WI38 (cell line): Measurements from ENCODE around the gene ZC2HC1C.

Experiments used
- H3K4me3 ChIP-seq: 2 replicates; pipeline ENCODE4 v1.5.1; 2011; ENCODE audit warnings: low read depth, mild to moderate bottlenecking, control low read depth, low read length
- TF ChIP-seq, protein P1 (sequence below): IDR thresholded peaks from 2 replicates; pipeline ENCODE4 v1.5.1; 2012; ENCODE audit warnings: low read depth, mild to moderate bottlenecking, control low read depth, low read length

The ZC2HC1C gene

DNA sequence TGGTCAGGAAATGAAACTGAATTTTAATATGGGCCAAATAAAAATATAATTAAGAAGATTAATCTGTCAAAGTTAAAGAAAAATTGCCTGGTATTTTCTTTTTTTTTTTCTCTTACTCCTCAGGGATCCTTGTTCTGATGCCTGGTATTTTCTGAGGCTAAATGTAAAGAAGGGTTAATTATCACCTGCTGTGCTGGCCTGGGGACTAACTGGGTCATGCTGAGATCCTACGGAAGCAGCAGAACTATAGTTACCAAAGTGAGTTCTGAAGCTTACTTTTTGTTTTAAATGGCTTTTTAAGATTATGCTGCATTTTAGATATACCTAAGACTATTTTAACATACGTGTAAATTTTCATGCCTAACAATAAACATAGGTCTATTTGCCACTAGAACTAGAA is 23.3 kb downstream of the ZC2HC1C start:
- TF ChIP-seq, protein P1, sequence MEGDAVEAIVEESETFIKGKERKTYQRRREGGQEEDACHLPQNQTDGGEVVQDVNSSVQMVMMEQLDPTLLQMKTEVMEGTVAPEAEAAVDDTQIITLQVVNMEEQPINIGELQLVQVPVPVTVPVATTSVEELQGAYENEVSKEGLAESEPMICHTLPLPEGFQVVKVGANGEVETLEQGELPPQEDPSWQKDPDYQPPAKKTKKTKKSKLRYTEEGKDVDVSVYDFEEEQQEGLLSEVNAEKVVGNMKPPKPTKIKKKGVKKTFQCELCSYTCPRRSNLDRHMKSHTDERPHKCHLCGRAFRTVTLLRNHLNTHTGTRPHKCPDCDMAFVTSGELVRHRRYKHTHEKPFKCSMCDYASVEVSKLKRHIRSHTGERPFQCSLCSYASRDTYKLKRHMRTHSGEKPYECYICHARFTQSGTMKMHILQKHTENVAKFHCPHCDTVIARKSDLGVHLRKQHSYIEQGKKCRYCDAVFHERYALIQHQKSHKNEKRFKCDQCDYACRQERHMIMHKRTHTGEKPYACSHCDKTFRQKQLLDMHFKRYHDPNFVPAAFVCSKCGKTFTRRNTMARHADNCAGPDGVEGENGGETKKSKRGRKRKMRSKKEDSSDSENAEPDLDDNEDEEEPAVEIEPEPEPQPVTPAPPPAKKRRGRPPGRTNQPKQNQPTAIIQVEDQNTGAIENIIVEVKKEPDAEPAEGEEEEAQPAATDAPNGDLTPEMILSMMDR, result no peak

DNA sequence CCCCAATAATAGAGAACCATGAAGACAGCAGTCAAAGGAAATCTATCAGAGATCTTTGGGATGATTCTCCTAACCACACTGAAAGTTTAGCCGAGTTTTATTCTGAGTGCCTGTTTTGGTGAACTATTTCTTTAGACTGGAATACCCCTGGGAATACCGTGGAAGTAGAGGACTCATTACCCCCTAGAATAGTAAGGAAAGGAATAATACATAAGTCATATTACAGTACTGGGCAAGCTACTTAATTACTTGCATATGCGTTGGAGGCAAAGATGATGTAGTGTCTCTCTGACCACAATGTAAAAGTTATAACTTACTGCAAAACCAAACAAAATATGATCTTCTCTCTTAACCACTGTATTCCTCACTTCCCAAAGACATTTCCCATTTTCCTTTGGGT is 25.5 kb downstream of the ZC2HC1C start:
- TF ChIP-seq, protein P1, result no peak
- no peak overlapping the region for H3K4me3 ChIP-seq

More for the DNA sequence above, 23.3 kb downstream of the ZC2HC1C start:
- H3K4me3 ChIP-seq, result no peak overlapping the region

DNA sequence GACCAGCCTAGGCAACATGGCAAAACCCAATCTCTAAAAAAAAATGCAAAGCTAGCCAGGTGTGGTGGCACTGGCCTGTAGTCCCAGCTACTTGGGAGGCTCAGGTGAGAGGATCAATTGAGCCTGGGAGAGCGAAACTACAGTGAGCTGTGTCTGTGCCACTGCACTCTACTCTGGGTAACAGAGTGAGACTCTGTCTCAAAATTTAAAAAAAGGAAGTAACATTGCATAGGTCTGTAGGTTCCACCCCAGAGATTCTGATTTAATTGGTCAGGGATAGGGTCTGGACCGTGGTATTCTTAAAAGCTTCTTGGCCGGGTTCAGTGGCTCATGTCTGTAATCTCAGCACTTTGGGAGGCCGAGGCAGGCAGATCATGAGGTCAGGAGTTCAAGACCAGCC is 26.2 kb downstream of the ZC2HC1C start:
- TF ChIP-seq, protein P1, result no peak
- no peak overlapping the region for H3K4me3 ChIP-seq

DNA sequence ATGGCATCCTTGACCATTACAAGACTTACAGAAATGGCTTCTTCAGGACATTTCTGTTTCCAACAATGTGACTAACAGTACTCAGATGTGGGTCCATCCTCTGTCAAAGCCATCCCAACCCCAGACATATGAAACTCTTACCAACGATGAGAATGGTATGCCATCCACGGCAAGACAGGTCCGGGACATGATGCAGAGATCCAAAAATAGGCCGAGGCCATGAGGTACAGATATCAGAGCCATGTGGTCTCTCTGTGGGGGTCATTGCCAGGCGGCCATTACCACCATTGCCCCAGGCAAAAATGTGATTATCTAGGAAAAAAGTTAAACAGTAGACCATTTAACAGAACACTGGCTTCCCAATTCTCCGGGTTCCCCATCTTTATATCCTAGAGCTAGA is 27.5 kb downstream of the ZC2HC1C start:
- no peak overlapping the region for H3K4me3 ChIP-seq
- TF ChIP-seq, protein P1, result no peak

DNA sequence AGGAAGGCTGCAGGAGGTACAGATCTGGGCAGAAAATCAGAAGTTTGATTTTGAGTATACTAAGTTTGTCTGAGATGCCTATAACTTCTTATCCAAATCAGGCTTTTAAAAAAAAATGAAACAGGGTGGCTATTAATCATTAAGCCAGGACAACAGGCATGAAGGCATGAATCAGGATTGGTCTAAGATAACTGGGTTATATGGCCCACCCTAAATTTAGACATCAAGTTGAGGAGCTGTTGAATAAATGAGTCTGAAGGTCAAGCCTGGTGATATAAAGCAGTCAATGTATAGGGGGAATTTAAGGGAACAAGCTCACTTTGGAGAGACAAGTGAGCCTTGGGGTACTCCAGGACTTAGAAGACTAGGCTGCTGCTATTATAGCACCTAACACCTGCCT is 28.8 kb downstream of the ZC2HC1C start:
- TF ChIP-seq, protein P1, result no peak
- no peak overlapping the region for H3K4me3 ChIP-seq

DNA sequence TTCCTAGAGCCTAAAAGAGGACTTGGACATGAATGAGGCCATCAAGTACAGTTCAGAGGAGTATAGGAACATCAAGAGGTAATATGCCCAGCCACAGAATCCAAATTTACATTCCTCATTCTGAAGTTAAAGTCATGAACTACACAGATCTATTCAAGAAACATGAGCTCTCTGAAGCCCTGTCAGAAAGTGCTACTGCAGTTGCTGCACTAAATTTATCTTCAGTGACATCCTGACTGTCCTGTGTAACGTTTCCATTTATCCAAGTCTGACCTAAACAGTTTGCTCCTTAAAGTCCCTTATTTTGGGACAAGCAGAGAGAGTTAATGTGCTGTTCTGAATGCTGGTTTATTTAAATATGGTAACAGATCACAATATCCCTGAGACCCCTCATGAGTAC is 29.2 kb downstream of the ZC2HC1C start:
- no peak overlapping the region for H3K4me3 ChIP-seq
- TF ChIP-seq, protein P1, result no peak

DNA sequence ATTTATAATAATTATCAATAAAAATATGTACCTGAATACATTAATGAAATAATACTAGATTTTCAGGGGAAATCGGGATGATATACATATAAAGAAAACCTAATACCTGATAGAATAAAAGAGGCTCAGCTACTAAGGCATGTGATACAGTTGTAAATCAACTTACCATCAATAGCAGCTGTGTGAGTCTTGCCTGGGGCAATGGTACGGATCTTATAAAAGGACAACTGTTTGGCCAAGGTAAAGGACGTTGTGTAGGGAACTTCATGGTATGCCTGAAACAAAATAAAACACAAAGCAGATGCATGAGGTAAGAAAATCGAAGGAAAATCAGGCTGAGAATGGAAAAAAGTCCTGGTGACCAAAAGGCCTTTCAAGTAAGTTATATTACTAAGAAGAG is 32.0 kb downstream of the ZC2HC1C start:
- no peak overlapping the region for H3K4me3 ChIP-seq

More for the DNA sequence above, 32.0 kb downstream of the ZC2HC1C start:
- TF ChIP-seq, protein P1, result no peak
